Brain microvascular endothelial cell (primary cell): ENCODE data around the gene USF1.

Source experiments
- DNase-seq: peaks from one replicate; pipeline ENCODE4 v3.0.0-alpha.2; 2020
- H3K27ac ChIP-seq: fragments of 250-450 bp; sonication (Bioruptor Pico); 2 replicates; pipeline ENCODE4 v1.5.1; 2020; ENCODE audit warnings: mild to moderate bottlenecking, moderate library complexity
- H3K27me3 ChIP-seq: fragments of 250-450 bp; sonication (Bioruptor Pico); replicated peaks from 2 replicates; pipeline ENCODE4 v1.5.1; 2020; ENCODE audit warnings: mild to moderate bottlenecking
- H3K36me3 ChIP-seq: fragments of 250-450 bp; sonication (Bioruptor Pico); replicated peaks from 2 replicates; pipeline ENCODE4 v1.5.1; 2020; ENCODE audit warnings: mild to moderate bottlenecking
- H3K4me3 ChIP-seq: 2 replicates; pipeline ENCODE4 v1.5.1; 2011; ENCODE audit warnings: low read depth, mild to moderate bottlenecking, control low read depth, low read length, moderate library complexity
- in situ Hi-C: cut with HindIII; loops from 2 replicates; pipeline ENCODE4 v1.10.0; 2017; ENCODE audit warnings: low sequenced_read_pairs, low pct_ligation_motif_present
- TF ChIP-seq, protein P1 (sequence below): IDR thresholded peaks from 2 replicates; pipeline ENCODE4 v1.5.1; 2011; ENCODE audit warnings: low read depth, mild to moderate bottlenecking, moderate library complexity, low read length, control low read depth, inconsistent platforms; ENCODE audit errors: missing control alignments

Gene USF1

DNA sequence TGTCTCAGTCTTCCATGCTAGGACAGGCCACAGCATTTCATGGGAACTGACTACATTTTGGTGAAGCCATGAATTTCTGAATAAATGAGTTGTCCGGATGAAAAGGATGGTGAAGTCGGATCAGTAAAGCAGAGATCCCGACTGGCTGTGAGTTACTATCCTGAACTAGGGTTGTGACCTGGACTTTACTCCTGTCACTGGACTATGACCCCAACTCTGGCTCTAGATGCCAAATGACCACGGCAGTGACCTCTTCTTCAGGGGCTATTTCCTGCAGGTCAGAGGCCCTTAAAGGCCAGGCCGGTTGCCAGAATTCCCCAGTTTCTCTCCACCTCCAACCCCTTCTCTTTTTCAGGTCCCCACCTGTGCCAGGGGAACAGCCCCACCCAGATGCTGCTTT, 45.3 kb upstream of the USF1 start:
- H3K4me3 ChIP-seq = no peak overlapping the region
- no peaks in the 10 kb centered on the region for H3K36me3 ChIP-seq
- in situ Hi-C loops = no loop called here
- no peaks in the 10 kb centered on the region for H3K27me3 ChIP-seq
- TF ChIP-seq, protein P1, sequence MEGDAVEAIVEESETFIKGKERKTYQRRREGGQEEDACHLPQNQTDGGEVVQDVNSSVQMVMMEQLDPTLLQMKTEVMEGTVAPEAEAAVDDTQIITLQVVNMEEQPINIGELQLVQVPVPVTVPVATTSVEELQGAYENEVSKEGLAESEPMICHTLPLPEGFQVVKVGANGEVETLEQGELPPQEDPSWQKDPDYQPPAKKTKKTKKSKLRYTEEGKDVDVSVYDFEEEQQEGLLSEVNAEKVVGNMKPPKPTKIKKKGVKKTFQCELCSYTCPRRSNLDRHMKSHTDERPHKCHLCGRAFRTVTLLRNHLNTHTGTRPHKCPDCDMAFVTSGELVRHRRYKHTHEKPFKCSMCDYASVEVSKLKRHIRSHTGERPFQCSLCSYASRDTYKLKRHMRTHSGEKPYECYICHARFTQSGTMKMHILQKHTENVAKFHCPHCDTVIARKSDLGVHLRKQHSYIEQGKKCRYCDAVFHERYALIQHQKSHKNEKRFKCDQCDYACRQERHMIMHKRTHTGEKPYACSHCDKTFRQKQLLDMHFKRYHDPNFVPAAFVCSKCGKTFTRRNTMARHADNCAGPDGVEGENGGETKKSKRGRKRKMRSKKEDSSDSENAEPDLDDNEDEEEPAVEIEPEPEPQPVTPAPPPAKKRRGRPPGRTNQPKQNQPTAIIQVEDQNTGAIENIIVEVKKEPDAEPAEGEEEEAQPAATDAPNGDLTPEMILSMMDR = no peak
- no peak overlapping the region for H3K27ac ChIP-seq
- no peak for DNase-seq

DNA sequence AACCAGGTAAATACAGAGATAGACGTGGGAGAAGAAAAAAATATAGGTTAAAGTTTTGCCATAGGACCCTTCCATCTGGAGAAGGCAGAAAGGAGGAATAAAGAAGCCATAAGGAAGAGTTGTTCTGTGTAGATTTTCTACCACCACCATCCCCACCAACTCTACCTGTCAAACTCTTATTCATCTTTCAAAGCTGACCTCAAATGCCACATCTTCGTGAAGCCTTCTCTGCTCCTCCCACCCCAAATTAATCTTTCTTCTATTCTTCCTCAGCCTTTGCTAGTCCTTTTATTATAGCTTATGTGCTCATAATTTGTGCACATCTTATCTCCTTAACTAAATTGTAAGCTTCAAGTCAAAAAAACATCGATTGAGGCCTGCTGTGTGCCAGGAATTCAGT, 44.8 kb upstream of the USF1 start:
- TF ChIP-seq, protein P1 = no peak
- H3K27me3 ChIP-seq = no peaks in the 10 kb centered on the region
- DNase-seq = no peak
- in situ Hi-C loops = no loop called here
- no peaks in the 10 kb centered on the region for H3K36me3 ChIP-seq
- H3K27ac ChIP-seq = no peak overlapping the region
- H3K4me3 ChIP-seq = no peak overlapping the region

DNA sequence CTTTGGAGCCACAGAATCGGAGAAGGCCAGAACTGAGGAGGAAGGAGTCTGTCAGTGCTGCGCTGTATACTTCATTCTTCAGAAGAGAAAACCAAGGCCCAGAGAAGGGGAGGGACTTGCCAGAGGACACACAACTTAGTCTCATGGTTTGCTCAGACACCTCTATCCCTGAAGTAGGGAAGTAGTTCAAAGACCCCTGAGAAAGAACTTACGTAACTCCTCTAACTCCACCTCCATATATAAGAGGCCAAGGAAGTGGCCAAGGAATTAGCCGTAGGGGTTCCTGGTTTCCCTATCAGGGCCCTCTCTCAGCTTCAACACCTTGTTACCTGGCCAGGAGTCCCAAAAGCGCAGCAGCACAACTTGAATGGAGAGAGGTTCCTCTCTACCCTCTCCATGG, 44.2 kb upstream of the USF1 start:
- in situ Hi-C loops = no loop called here
- no peak for DNase-seq
- TF ChIP-seq, protein P1 = no peak
- Histone ChIP-seq H3K4me3 (no peak overlapping the region), H3K27me3 (no peaks in the 10 kb centered on the region), H3K27ac (no peak overlapping the region), H3K36me3 (no peaks in the 10 kb centered on the region)

DNA sequence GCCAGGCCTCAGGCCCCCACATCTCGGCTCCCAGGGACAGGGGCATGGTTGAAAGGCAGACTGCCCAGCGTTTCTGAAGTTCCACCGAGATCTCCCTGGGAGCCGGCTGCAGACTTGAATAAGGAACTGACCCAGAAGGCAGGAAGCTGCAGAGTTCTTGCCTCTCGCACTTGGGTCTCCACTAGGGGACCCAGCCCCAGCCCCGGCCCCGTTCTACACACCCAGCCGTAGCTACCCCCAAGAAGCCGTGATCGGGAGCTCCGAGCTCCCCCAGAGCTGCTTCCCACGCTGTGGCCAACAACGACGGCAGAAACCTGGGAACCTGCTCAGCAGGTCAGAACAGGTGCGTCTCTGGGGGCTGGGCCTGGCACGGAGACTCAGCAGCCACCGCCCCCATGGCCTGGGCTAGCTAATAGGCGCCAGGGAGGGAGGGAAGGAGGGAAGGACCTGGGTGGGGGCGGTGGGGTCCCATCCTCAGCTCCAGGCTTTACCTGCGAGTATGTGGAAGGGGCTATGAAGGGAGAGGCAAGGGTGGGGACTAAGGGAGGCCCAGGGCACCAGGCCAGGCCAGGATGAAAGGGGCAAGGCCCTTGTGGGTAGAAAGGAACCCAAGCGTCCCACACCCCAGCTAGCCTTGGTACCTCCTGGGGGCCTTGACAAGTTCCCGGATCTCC, 43.6 kb upstream of the USF1 start, which contains the start of gene NECTIN4:
TSS of gene NECTIN4 (minus strand) at position 308 of the 674 bp plus-strand sequence. CDS start at position 46, 262 bp downstream.
- Histone ChIP-seq H3K27ac (no peak within 1 kb of the TSS), H3K4me3 (no peak within 1 kb of the TSS), H3K36me3 (no peaks in the 10 kb centered on the region), H3K27me3 (no peaks in the 10 kb centered on the region)
- in situ Hi-C loops = no loop called here
- DNase-seq = no peak
- TF ChIP-seq, protein P1 = no peak

DNA sequence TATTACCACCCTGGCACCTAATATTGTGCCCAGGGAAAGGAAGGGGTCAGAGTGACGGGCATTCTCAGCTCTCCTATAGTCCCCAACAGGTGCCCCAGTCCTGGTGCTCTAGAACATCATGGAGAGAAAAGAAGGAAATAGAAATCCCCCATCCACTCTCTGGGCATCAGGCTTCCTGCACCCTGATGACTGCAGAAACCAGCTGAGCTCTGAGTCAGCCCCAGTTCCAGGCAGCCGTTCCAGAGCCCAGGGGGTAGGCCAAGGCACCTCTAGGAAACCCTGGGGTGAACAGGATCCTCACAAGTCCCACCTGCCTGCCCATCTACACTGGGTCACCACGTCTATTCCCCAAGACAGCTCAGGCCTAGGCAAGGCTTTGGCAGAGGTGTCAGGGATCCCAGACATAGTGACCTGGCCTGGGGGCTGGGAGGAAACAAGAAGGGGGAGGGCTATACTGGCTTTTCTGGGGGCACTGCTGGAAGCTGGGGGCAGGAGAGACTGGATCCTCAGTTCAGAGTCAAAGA, 42.9 kb upstream of the USF1 start:
- Histone ChIP-seq H3K36me3 (no peaks in the 10 kb centered on the region), H3K27ac (no peak overlapping the region), H3K27me3 (no peaks in the 10 kb centered on the region), H3K4me3 (no peak overlapping the region)
- in situ Hi-C loops = no loop called here
- TF ChIP-seq, protein P1 = no peak
- DNase-seq = peak; percentile 35

DNA sequence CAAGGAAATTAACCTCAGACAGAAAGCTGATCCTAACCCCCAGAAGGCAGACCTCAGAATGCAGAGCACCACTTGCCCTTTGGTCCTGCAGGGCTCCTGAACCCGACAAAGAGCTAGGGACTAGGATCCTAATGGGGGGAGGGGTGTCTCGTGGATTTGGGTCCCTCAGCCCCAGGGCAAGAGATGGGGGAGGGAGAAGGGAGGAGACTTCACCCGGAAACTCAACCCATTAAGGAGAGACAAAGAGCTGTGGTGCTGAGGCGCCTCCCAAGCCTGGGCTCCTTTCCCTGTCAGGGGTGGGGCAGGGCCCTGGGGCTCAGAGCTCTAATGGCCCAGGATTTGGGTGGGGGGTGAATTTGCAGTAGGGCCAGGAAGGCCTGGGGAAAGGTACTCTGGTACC, 40.7 kb upstream of the USF1 start:
- no peak overlapping the region for H3K4me3 ChIP-seq
- H3K27me3 ChIP-seq = no peaks in the 10 kb centered on the region
- H3K36me3 ChIP-seq = no peaks in the 10 kb centered on the region
- TF ChIP-seq, protein P1 = no peak
- in situ Hi-C loops = no loop called here
- H3K27ac ChIP-seq = no peak overlapping the region
- DNase-seq = no peak
